ENCODE measurements around the gene SHC4. TPM values are rescaled to one million over a fixed set of nuclear protein-coding genes. Genes with fewer than 3 reads are reported as not detected.

Gene SHC4
- total RNA-seq, 3 donors from 2014 or later = 0.16 to 4.0 (median 1.3) TPM

- TF ChIP-seq CTCF (IDR thresholded peaks at IDR 0.05) (no peak), POLR2A (IDR thresholded peaks at IDR 0.05) (no peak), POLR2AphosphoS5 (IDR thresholded peaks at IDR 0.05) (no peak)
- DNase-seq (ENCODE audit: low spot score in 2 of 2) = no peak
- no peak overlapping the region for H3K4me3 ChIP-seq
- no peaks in the 10 kb centered on the region for H3K9me3 ChIP-seq
- H3K27me3 ChIP-seq = no peaks in the 10 kb centered on the region
- H3K27ac ChIP-seq = no peak overlapping the region
- intact Hi-C loops (cut with DNase I; ENCODE audit: low total_unique reads) = no loop called here
- no peaks in the 10 kb centered on the region for H3K4me1 ChIP-seq
- H3K36me3 ChIP-seq = no peaks in the 10 kb centered on the region
Measured at GRCh38 chr15:48891232-48891765, 72.4 kb downstream of the SHC4 start.

DNA sequence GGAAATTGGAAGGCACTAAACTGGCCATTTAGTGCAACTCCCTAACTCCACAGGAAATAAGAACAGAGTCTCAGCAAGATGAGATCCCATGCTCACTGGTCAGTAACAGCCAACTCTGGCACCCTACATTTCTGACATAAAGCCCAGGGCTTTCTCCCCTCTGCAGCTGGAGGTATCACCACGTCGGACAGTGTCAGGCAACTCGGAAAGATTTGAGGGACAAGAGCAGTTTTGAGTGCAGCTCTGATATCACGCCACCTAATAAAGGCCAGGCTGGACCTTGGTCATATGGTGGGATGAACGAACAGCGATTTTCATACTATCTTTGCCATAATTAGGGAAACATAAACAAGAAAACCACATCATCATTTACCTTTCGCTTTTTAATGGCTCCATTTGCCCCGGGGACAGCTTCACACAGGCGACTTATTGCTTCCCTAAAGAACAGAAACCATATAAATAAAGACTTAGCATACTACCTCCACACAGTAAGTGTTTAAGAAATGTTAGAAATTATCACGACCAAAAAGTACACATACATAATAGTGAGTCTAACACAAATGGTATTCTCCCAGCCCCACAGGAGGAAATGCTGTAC lies 73.2 kb downstream of the SHC4 start:
- no peaks in the 10 kb centered on the region for H3K27me3 ChIP-seq
- no peak for TF ChIP-seq POLR2AphosphoS5 (IDR thresholded peaks at IDR 0.05)
- DNase-seq (ENCODE audit: low spot score in 2 of 2) = no peak
- H3K9me3 ChIP-seq = no peaks in the 10 kb centered on the region
- no peak overlapping the region for H3K27ac ChIP-seq
- intact Hi-C loops (cut with DNase I; ENCODE audit: low total_unique reads) = no loop called here
- H3K36me3 ChIP-seq = no peaks in the 10 kb centered on the region
- H3K4me3 ChIP-seq = no peak overlapping the region
- H3K4me1 ChIP-seq = no peaks in the 10 kb centered on the region

GRCh38 chr15:48889925-48890324 lies 73.8 kb downstream of the SHC4 start:
- intact Hi-C loops (cut with DNase I; ENCODE audit: low total_unique reads) = no loop called here
- no peaks in the 10 kb centered on the region for H3K4me1 ChIP-seq
- H3K9me3 ChIP-seq = no peaks in the 10 kb centered on the region
- no peak overlapping the region for H3K4me3 ChIP-seq
- H3K36me3 ChIP-seq = no peaks in the 10 kb centered on the region
- H3K27me3 ChIP-seq = no peaks in the 10 kb centered on the region
- TF ChIP-seq CTCF (IDR thresholded peaks at IDR 0.05) (no peak), POLR2AphosphoS5 (IDR thresholded peaks at IDR 0.05) (no peak), POLR2A (IDR thresholded peaks at IDR 0.05) (no peak)
- DNase-seq (ENCODE audit: low spot score in 2 of 2) = no peak
- H3K27ac ChIP-seq = no peak overlapping the region

GRCh38 chr15:48888836-48889235 lies 74.9 kb downstream of the SHC4 start:
- DNase-seq (ENCODE audit: low spot score in 2 of 2) = no peak
- Histone ChIP-seq H3K4me3 (no peak overlapping the region), H3K27ac (no peak overlapping the region), H3K27me3 (no peaks in the 10 kb centered on the region), H3K4me1 (no peaks in the 10 kb centered on the region), H3K36me3 (no peaks in the 10 kb centered on the region), H3K9me3 (no peaks in the 10 kb centered on the region)
- TF ChIP-seq POLR2AphosphoS5 (IDR thresholded peaks at IDR 0.05) (no peak), CTCF (IDR thresholded peaks at IDR 0.05) (no peak)
- intact Hi-C loops (cut with DNase I; ENCODE audit: low total_unique reads) = no loop called here

GRCh38 chr15:48888191-48888590 lies 75.5 kb downstream of the SHC4 start:
- no peak overlapping the region for H3K27ac ChIP-seq
- intact Hi-C loops (cut with DNase I; ENCODE audit: low total_unique reads) = no loop called here
- H3K4me1 ChIP-seq = no peaks in the 10 kb centered on the region
- H3K9me3 ChIP-seq = no peaks in the 10 kb centered on the region
- no peaks in the 10 kb centered on the region for H3K27me3 ChIP-seq
- TF ChIP-seq POLR2A (IDR thresholded peaks at IDR 0.05) (no peak), POLR2AphosphoS5 (IDR thresholded peaks at IDR 0.05) (no peak), CTCF (IDR thresholded peaks at IDR 0.05) (no peak)
- no peaks in the 10 kb centered on the region for H3K36me3 ChIP-seq
- DNase-seq (ENCODE audit: low spot score in 2 of 2) = no peak
- no peak overlapping the region for H3K4me3 ChIP-seq
